GM12878 (cell line): ENCODE results near the gene SLC25A26. TPM values are rescaled to one million over a fixed set of nuclear protein-coding genes. Genes with fewer than 3 reads are reported as not detected.

Experiments used
- ATAC-seq: fragments of 200-7000 bp; cut with Tn5 transposase; 3 replicates; pipeline ENCODE4 v1.9.1; 2020; ENCODE audit warnings: mild to moderate bottlenecking, moderate library complexity
- BruUV-seq: library from RNA; stranded (reverse); fragments of 400-500 nt; replicated peaks from 2 replicates; lab custom pipeline; 2021; lab: Mats Ljungman, UMichigan
- CTCF ChIA-PET: fragments of 300-600 bp; sonication (Branson Sonifier 250); formaldehyde crosslinking; extraction: SDS; loops from one replicate; lab custom pipeline; 2021; ENCODE audit warnings: inconsistent platforms; lab: Yijun Ruan, JAX
- POLR2A ChIA-PET: fragments of 350-600 bp; formaldehyde crosslinking; extraction: SDS; loops from one replicate; lab custom pipeline; 2021; ENCODE audit warnings: inconsistent platforms; lab: Charles Lee
- RAD21 ChIA-PET: fragments of 300-600 bp; sonication (Branson Sonifier 250); formaldehyde crosslinking; loops from one replicate; lab custom pipeline; 2023; ENCODE audit warnings: antibody characterized with exemption; ENCODE audit not compliant: unreplicated experiment; lab: Charles Lee
- SMC1A ChIA-PET: fragments of 300-600 bp; sonication (Branson Sonifier 250); formaldehyde crosslinking; loops from one replicate; lab custom pipeline; 2023; ENCODE audit not compliant: unreplicated experiment, uncharacterized antibody; lab: Charles Lee
- DNase-seq: peaks from one replicate; pipeline ENCODE4 v3.0.0-alpha.2; 2011; ENCODE audit warnings: low read depth, low spot score
- FAIRE-seq: peaks from 3 replicates; lab custom pipeline; 2011; peaks lifted over from hg19 to GRCh38; lab: Jason Lieb, UNC
- H2AFZ ChIP-seq: 2 replicates; pipeline ENCODE4 v1.6.0; 2011; ENCODE audit warnings: low read depth, low read length, control low read depth; ENCODE audit not compliant: control insufficient read depth
- H3K27ac ChIP-seq: 2 replicates; pipeline ENCODE4 v1.5.1; 2011; ENCODE audit warnings: control low read depth; ENCODE audit not compliant: control insufficient read depth, insufficient read depth
- H3K27me3 ChIP-seq, 2 experiments: replicated peaks in 1 of 2; 2 replicates each; pipeline versions ENCODE4 v1.6.0 to v1.6.1; 2011; ENCODE audit warnings: low read length in 1 of 2; ENCODE audit not compliant: control insufficient read depth in 2 of 2, insufficient read depth in 2 of 2
- H3K36me3 ChIP-seq, 2 experiments: 2 replicates each; pipeline ENCODE4 v1.5.1; 2011; ENCODE audit warnings: low read length in 1 of 2; ENCODE audit not compliant: control insufficient read depth in 2 of 2, insufficient read depth in 2 of 2
- H3K4me1 ChIP-seq: 2 replicates; pipeline ENCODE4 v1.6.1; 2011; ENCODE audit warnings: mild to moderate bottlenecking, low read length, moderate library complexity, mixed read lengths; ENCODE audit not compliant: control insufficient read depth, insufficient read depth
- H3K4me2 ChIP-seq: 2 replicates; pipeline ENCODE4 v1.6.0; 2011; ENCODE audit warnings: control low read depth; ENCODE audit not compliant: control insufficient read depth, insufficient read depth
- H3K4me3 ChIP-seq: fragments of 200-600 bp; sonication (generic); 2 replicates; pipeline ENCODE4 v1.5.1; 2016
- H3K79me2 ChIP-seq: 2 replicates; pipeline ENCODE4 v1.6.0; 2011; ENCODE audit warnings: low read length; ENCODE audit not compliant: control insufficient read depth, insufficient read depth
- H3K9ac ChIP-seq: 2 replicates; pipeline ENCODE4 v1.8.0; 2011; ENCODE audit warnings: low read length, control low read depth, mixed read lengths; ENCODE audit not compliant: control insufficient read depth, insufficient read depth
- H3K9me3 ChIP-seq: replicated peaks from 3 replicates; pipeline ENCODE4 v1.5.1; 2011; ENCODE audit warnings: mild to moderate bottlenecking, low read length; ENCODE audit not compliant: control insufficient read depth, insufficient read depth
- H4K20me1 ChIP-seq: 2 replicates; pipeline ENCODE4 v1.6.0; 2011; ENCODE audit not compliant: control insufficient read depth, insufficient read depth
- EZH2 ChIP-seq: IDR thresholded peaks from 2 replicates; pipeline ENCODE4 v1.6.1; 2012; ENCODE audit warnings: low read depth, mild to moderate bottlenecking, control low read depth, inconsistent platforms, low read length, borderline replicate concordance; ENCODE audit not compliant: control insufficient read depth
- FOXK2 ChIP-seq: fragments of 450-650 bp; IDR thresholded peaks from 2 replicates; pipeline ENCODE4 v1.6.1; 2017; ENCODE audit warnings: mild to moderate bottlenecking, moderate library complexity
- JUNB ChIP-seq: IDR thresholded peaks from 2 replicates; pipeline ENCODE4 v1.6.1; 2016; ENCODE audit warnings: antibody characterized with exemption, mild to moderate bottlenecking
- LARP7 ChIP-seq: fragments of 450-650 bp; IDR thresholded peaks from 2 replicates; pipeline ENCODE4 v1.6.1; 2017; ENCODE audit warnings: mild to moderate bottlenecking
- NFYA ChIP-seq: IDR thresholded peaks from 2 replicates; pipeline ENCODE4 v1.6.1; 2011; ENCODE audit warnings: low read depth, mild to moderate bottlenecking, low read length, improper control_type of control experiment, borderline replicate concordance
- SREBF1 ChIP-seq: IDR thresholded peaks from 2 replicates; pipeline ENCODE4 v1.6.1; 2012; ENCODE audit warnings: mild to moderate bottlenecking, low read length
- TCF7 ChIP-seq: IDR thresholded peaks from 2 replicates; pipeline ENCODE4 v1.6.1; 2014; ENCODE audit warnings: antibody characterized with exemption, borderline replicate concordance
- ZNF217 ChIP-seq: fragments of 450-650 bp; IDR thresholded peaks from 2 replicates; pipeline ENCODE4 v1.6.1; 2017; ENCODE audit warnings: antibody characterized with exemption, mild to moderate bottlenecking
- ZNF687 ChIP-seq: fragments of 450-650 bp; IDR thresholded peaks from 2 replicates; pipeline ENCODE4 v1.6.1; 2017; ENCODE audit warnings: mild to moderate bottlenecking, moderate library complexity
- WGBS: methylation state at CpG from one replicate; pipeline ENCODE4 v1.1.6; 2016; ENCODE audit warnings: low lambda C conversion rate; ENCODE audit not compliant: insufficient replicate concordance, insufficient coverage; ENCODE audit errors: missing lambda C conversion rate; 5-methylcytosine and 5-hydroxymethylcytosine counted together
- in situ Hi-C: fragments of 300-500 bp; cut with MboI; formaldehyde crosslinking; loops from 9 replicates; pipeline ENCODE4 v1.14.3; 2018; ENCODE audit warnings: mixed read lengths
- intact Hi-C: fragments of 100-400 bp; cut with micrococcal nuclease; formaldehyde crosslinking; loops from one replicate; pipeline ENCODE4 v1.14.2; 2022; ENCODE audit not compliant: unreplicated experiment
- polyA plus RNA-seq, 11 experiments: library from polyadenylated mRNA; depleted of rRNA in 4 of 11; unstranded in 6 of 11; stranded (reverse) in 5 of 11; fragments of >200 nt; fragmentation: Nextera tagmentation in 4 of 11; fragmentation: Illumina TruSeq in 1 of 11; extraction: Ambion mirVana in 4 of 11; extraction: Trizol in 1 of 11; gene quantifications; 1 replicate in 1 of 11; 2 replicates in 10 of 11; pipeline versions ENCODE4 v1.2.1 to v1.2.3, GENCODE V29; 2011 to 2016; ENCODE audit warnings: inconsistent platforms in 2 of 11, missing spikeins in 2 of 11, low read depth in 1 of 11
- total RNA-seq, 4 experiments: library from RNA; depleted of rRNA in 3 of 4; stranded (reverse); fragments of >200 nt in 3 of 4; fragmentation: Illumina TruSeq in 1 of 4; extraction: Trizol in 1 of 4; gene quantifications; 2 replicates each; pipeline versions ENCODE4 v1.2.1 to v1.2.3, GENCODE V29; 2013 to 2021

Gene SLC25A26
- total and polyA plus RNA-seq, 10 of the 15 experiments (the other 5 are each of a cell fraction or from before 2014, with no cell fraction given) = 14.6 to 49.7 (median 24.9) TPM

GRCh38 chr3:66239513-66240123, 18.8 kb downstream of the SLC25A26 start:
- no TSS peak for BruUV-seq
- DNase-seq = no peak

GRCh38 chr3:66241466-66241865, 20.7 kb downstream of the SLC25A26 start:
- SMC1A ChIA-PET = interaction anchor here (1.1 to 1.6 kb wide), 2 partner anchors 13 to 20 kb away, joined by 3 to 8 read pairs; partner anchors contain the start of gene SLC25A26

More at GRCh38 chr3:66239513-66240123, 18.8 kb downstream of the SLC25A26 start:
- CTCF ChIA-PET = interaction anchor here (0.6 to 1.6 kb wide), 5 partner anchors 8 to 15 kb away, joined by 3 to 5 read pairs (median 4); no protein-coding TSS in a partner anchor
- Histone ChIP-seq H3K4me2 (no peak overlapping the region), H3K79me2 (no peaks in the 10 kb centered on the region), H2AFZ (no peak overlapping the region), H3K9me3 (peaks cover 13% of the 10 kb centered on the region), H4K20me1 (no peaks in the 10 kb centered on the region), H3K27me3 (no peaks in the 10 kb centered on the region), H3K4me1 (no peaks in the 10 kb centered on the region), H3K36me3 (peaks cover 0 to 3% of the 10 kb centered on the region in 2 experiments; a peak in 2 of 4 replicates), H3K27ac (no peak overlapping the region), H3K4me3 (no peak overlapping the region), H3K9ac (no peak overlapping the region)
- ATAC-seq (peak; percentile 59), FAIRE-seq (no peak)
- in situ Hi-C loops (no loop called here), intact Hi-C loops (no loop called here)
- no peak for TF ChIP-seq EZH2
- peak; percentile 37; the same call in 1 of the 2 replicates for TF ChIP-seq TCF7
- TF ChIP-seq JUNB = 0 out of 2 replicates have a peak, but pooled peaks have one; percentile 19
- TF ChIP-seq NFYA = no peak
- TF ChIP-seq LARP7 = no peak
- POLR2A ChIA-PET = no interaction called here
- RAD21 ChIA-PET = interaction anchor here (0.8 to 1.2 kb wide), 2 partner anchors 8 to 14 kb away, joined by 3 to 4 read pairs; no protein-coding TSS in a partner anchor
- 3% methylated on average over 2 of the region's 2 CpGs for WGBS
- SMC1A ChIA-PET = interaction anchor here (1.1 to 1.5 kb wide), 2 partner anchors 9 to 15 kb away, joined by 3 to 5 read pairs; no protein-coding TSS in a partner anchor

More at GRCh38 chr3:66241466-66241865, 20.7 kb downstream of the SLC25A26 start:
- no peaks in the 10 kb centered on the region for H3K4me1 ChIP-seq
- no peak overlapping the region for H3K4me2 ChIP-seq
- H3K36me3 ChIP-seq = peaks cover 0 to 3% of the 10 kb centered on the region in 2 experiments; a peak in 2 of 4 replicates
- CTCF ChIA-PET = interaction anchor here (3.0 kb wide), 1 partner anchor 12 kb away, joined by 21 read pairs; no protein-coding TSS in a partner anchor
- no peak for DNase-seq
- intact Hi-C loops = no loop called here
- RAD21 ChIA-PET = no interaction called here
- H2AFZ ChIP-seq = no peak overlapping the region
- in situ Hi-C loops = no loop called here
- no peak overlapping the region for H3K4me3 ChIP-seq
- peaks cover 13% of the 10 kb centered on the region for H3K9me3 ChIP-seq
- H3K9ac ChIP-seq = no peak overlapping the region
- H3K27ac ChIP-seq = no peak overlapping the region
- POLR2A ChIA-PET = interaction anchor here (0.6 kb wide), 1 partner anchor 8 kb away, joined by 3 read pairs; no protein-coding TSS in a partner anchor
- no peak for FAIRE-seq
- H4K20me1 ChIP-seq = no peaks in the 10 kb centered on the region
- TF ChIP-seq ZNF217 = no peak
- TF ChIP-seq ZNF687 = no peak
- no peak for TF ChIP-seq SREBF1
- TF ChIP-seq FOXK2 = no peak
- H3K79me2 ChIP-seq = no peaks in the 10 kb centered on the region
- WGBS = 94% methylated on average over 3 of the region's 3 CpGs
- H3K27me3 ChIP-seq = no peaks in the 10 kb centered on the region
- no peak for ATAC-seq
- no TSS peak for BruUV-seq
